ENCODE measurements around the gene PDK2.

PDK2 gene

GRCh38 chr17:50096758-50097157, 1.6 kb downstream of the PDK2 start:
- DNase-seq (ENCODE audit: low read depth, low spot score): no peak
- POLR2A ChIA-PET: no interaction called here
- no peak overlapping the region for H3K4me3 ChIP-seq (ENCODE audit: low read depth, low read length)
- CTCF ChIA-PET: interaction anchor here (1.3 to 9.8 kb wide), 8 partner anchors 9 to 201 kb away, joined by 3 to 100 read pairs (median 22); no protein-coding TSS in a partner anchor
- TF ChIP-seq CTCF (IDR thresholded peaks at IDR 0.05; ENCODE audit: insufficient read depth, low read length, missing control alignments): no peak

- no peak for DNase-seq (ENCODE audit: low read depth, low spot score)
- TF ChIP-seq CTCF (IDR thresholded peaks at IDR 0.05; ENCODE audit: insufficient read depth, low read length, missing control alignments): no peak
- ChIA-PET CTCF (interaction anchor here (1.6 to 9.8 kb wide), 9 partner anchors 10 to 200 kb away, joined by 3 to 100 read pairs (median 6); no protein-coding TSS in a partner anchor), POLR2A (no interaction called here)
- H3K4me3 ChIP-seq (ENCODE audit: low read depth, low read length): no peak overlapping the region
Observed at GRCh38 chr17:50097455-50097854, 2.3 kb downstream of the PDK2 start.

GRCh38 chr17:50097926-50098325, 2.8 kb downstream of the PDK2 start:
- CTCF ChIA-PET: interaction anchor here (1.6 to 9.8 kb wide), 9 partner anchors 11 to 200 kb away, joined by 3 to 100 read pairs (median 6); no protein-coding TSS in a partner anchor

GRCh38 chr17:50098583-50098982, 3.4 kb downstream of the PDK2 start:
- POLR2A ChIA-PET: no interaction called here
- DNase-seq (ENCODE audit: low read depth, low spot score): no peak
- H3K4me3 ChIP-seq (ENCODE audit: low read depth, low read length): no peak overlapping the region
- TF ChIP-seq CTCF (IDR thresholded peaks at IDR 0.05; ENCODE audit: insufficient read depth, low read length, missing control alignments): no peak
- CTCF ChIA-PET: interaction anchor here (1.6 to 9.8 kb wide), 8 partner anchors 10 to 199 kb away, joined by 3 to 100 read pairs (median 12); no protein-coding TSS in a partner anchor

More at GRCh38 chr17:50097926-50098325, 2.8 kb downstream of the PDK2 start:
- no peak for DNase-seq (ENCODE audit: low read depth, low spot score)
- TF ChIP-seq CTCF (IDR thresholded peaks at IDR 0.05; ENCODE audit: insufficient read depth, low read length, missing control alignments): no peak
- POLR2A ChIA-PET: no interaction called here
- H3K4me3 ChIP-seq (ENCODE audit: low read depth, low read length): no peak overlapping the region

GRCh38 chr17:50099003-50099402, 3.9 kb downstream of the PDK2 start:
- CTCF ChIA-PET: interaction anchor here (0.6 to 9.8 kb wide), 12 partner anchors 9 to 199 kb away, joined by 3 to 100 read pairs (median 6); no protein-coding TSS in a partner anchor
- H3K4me3 ChIP-seq (ENCODE audit: low read depth, low read length): no peak overlapping the region
- POLR2A ChIA-PET: no interaction called here
- no peak for TF ChIP-seq CTCF (IDR thresholded peaks at IDR 0.05; ENCODE audit: insufficient read depth, low read length, missing control alignments)
- no peak for DNase-seq (ENCODE audit: low read depth, low spot score)

- no peak for TF ChIP-seq CTCF (IDR thresholded peaks at IDR 0.05; ENCODE audit: insufficient read depth, low read length, missing control alignments)
- H3K4me3 ChIP-seq (ENCODE audit: low read depth, low read length): no peak overlapping the region
- POLR2A ChIA-PET: no interaction called here
- no peak for DNase-seq (ENCODE audit: low read depth, low spot score)
- CTCF ChIA-PET: interaction anchor here (0.8 to 9.8 kb wide), 11 partner anchors 8 to 196 kb away, joined by 3 to 100 read pairs (median 7); partner anchors contain the start of gene PDK2
Observed at GRCh38 chr17:50100480-50100883, 5.3 kb downstream of the PDK2 start.

All from AG04449 (cell line).